Stimulated activated CD4-positive, alpha-beta T cell treated with anti-CD3 and anti-CD28 coated beads, Interleukin-15, amount 100 ng/mL, for 1 hour (primary cell): ENCODE results near the gene GRM5.
"Not testable (repeated sequence)": the region's sequence is repeated elsewhere in the genome, so short reads cannot be mapped to it uniquely, and the experiment has no call there.

Source experiments
- DNase-seq, 2 donors: peaks; one replicate each; pipeline ENCODE4 v3.0.0-alpha.2; 2020; ENCODE audit warnings: low read depth in 1 of 2, low spot score in 1 of 2

GRM5 gene

GRCh38 chr11:88544656-88545280 is 521.0 kb downstream of the GRM5 start:
- DNase-seq = no peak

GRCh38 chr11:88543902-88544655 is 521.7 kb downstream of the GRM5 start:
- DNase-seq = peak; percentile 45 to 55

DNA sequence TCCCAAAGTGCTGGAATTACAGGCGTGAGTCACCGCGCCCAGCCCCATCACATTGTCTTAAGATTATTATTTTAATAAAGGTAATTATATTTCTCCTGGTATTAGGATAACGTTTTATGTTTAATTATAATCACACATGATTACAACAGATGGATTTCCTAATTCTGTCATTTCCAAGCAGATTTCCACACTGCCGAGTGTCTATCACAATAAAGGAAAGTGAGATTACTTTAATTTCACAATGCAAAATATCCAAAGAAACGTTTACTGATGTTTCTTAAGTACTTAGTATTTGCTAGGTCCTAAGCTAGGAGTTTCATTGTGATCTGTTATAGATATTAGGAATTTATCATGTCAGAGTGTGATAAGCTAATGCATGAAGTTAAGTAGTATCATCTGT is 524.8 kb downstream of the GRM5 start:
- no peak for DNase-seq

- no peak for DNase-seq
Observed at GRCh38 chr11:88538098-88538497, 527.7 kb downstream of the GRM5 start.

DNA sequence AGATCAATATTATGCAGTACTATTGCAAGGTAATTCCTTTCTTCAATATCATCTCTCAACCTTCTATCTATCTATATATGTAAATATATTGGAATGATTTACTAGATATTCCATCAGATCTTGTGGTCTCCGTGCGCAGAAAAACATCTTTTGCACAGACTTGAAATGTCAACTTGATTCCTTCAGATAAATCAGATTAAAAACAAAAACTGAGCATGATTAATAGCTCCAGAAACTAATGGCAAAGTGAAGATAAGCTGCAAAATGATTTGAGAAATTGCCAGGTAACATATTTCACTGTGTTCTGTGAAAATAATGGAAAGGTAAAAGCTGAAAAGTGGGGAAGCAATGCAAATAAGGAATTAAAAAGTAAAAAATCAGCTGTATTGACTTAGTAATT is 528.2 kb downstream of the GRM5 start:
- DNase-seq = no peak

- no peak for DNase-seq
Observed at GRCh38 chr11:88536616-88537265, 529.0 kb downstream of the GRM5 start.

DNA sequence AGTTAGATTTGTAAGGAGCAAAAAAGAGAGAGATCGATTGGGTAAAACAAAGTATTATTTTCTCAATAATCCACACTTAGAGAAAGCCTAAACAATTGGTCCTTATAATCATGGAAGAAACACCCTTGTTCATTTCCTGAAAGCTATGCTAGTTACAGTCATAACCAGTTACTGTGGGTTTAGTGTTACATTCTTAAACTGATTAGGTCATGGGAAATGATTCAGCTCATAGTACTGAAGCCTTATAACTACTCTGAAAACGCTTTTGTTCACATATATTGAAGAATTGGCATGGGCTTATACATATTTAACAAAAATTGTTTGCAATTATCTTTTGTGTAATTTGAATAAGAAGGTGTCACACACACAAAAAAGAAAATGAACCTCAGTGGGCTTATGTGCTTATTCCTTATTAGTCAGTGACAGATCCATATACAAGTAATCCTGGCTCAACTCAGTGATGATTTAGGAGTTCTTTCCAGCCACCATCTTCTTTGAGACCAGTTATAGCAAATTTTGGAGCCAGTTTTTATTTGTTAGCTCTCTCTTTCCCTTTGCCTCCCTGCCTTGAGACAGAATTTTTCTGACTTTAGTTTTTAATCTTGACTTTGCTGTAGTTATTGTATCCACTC is 529.8 kb downstream of the GRM5 start:
- no peak for DNase-seq

DNA sequence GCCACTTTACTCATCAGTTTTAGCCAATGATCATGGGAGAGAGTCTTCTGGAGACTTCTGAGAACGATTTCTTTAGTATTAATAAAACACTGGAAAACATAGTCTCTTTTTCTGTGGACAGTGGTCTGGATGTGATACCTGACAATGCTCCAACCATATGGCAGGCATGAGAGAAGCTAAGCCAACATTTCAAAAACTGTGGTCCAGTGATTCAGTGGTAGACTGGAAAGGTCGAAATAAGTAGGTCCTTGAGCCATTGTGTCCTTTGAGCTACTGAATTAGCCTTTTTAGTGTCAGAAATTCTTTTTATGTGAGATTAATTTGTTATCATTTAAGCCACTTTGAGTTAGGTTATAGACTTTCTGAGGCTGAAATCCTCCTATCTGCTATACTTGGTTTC is 530.5 kb downstream of the GRM5 start:
- no peak for DNase-seq

DNA sequence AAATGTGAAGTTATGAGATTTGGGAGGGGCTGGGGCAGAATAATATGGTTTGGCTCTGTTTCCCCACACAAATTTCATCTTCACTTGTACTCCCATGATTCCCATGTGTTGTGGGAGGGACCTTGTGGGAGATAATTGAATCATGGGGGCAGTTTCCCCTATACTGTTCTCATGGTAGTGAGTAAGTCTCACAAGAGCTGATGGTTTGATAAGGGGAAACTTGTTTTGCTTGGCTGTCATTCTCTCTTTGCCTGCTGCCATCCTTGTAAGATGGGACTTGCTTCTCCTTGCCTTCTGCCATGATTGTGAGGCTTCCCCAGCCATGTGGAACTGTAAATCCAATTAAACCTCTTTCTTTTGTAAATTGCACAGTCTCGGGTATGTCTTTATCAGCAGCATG is 531.1 kb downstream of the GRM5 start:
- not testable (repeated sequence) for DNase-seq

- DNase-seq = no peak
Observed at GRCh38 chr11:88534185-88534584, 531.6 kb downstream of the GRM5 start.

DNA sequence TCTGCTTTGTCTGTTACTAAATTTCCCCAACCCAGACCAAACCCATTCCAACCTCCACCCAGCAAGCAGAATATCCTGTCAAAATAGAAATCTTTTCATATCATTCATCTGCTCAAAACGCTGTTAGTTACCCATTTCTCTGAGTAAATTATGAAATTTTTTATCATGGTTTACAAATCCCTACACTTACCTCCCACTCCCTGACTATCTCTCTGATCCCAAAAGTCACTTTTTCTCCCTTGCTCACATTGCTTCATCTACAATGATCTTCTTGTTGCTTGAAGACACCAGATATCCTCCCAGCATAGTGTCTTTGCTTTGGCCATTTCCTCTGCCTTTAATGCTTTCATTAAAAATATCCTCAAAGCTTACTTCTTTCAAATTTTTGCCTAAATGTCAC is 532.8 kb downstream of the GRM5 start:
- DNase-seq = no peak

DNA sequence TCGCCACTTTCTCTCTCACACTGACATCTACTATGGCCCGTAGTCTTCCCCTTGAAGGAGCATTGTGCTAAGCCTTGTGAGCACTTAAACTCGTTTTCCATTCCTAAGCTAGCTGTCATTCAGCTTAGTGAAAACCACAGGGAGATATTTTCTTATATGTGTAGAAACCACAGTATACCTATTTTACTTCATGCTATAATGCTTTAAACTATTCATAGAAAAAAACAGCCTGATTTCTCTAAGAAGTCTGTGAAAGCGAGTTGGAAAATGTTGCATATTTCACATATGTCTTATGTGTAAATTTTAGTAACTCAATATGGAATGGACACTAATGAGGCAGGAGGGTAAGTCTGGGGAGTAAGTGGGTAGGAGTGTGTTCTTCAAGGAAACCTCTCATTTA is 534.0 kb downstream of the GRM5 start:
- DNase-seq = no peak

DNA sequence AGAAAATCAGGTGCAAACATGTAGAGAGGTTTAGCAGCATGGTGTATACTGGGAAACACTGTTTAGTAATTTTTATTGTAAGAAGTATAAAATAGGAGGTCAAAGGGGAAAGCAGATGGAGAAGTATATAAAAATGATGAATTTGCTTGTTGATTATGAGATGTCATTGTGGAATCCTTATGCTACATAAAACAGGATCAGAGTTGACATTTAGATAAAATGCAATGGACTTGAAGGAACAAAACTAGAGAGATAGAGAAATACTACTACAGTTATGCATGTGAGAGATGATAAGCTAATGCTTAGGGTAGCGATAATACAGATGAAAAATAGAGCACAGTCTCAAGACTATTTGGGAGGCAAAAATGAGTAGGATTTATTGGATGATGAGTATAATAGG is 536.4 kb downstream of the GRM5 start:
- no peak for DNase-seq

DNA sequence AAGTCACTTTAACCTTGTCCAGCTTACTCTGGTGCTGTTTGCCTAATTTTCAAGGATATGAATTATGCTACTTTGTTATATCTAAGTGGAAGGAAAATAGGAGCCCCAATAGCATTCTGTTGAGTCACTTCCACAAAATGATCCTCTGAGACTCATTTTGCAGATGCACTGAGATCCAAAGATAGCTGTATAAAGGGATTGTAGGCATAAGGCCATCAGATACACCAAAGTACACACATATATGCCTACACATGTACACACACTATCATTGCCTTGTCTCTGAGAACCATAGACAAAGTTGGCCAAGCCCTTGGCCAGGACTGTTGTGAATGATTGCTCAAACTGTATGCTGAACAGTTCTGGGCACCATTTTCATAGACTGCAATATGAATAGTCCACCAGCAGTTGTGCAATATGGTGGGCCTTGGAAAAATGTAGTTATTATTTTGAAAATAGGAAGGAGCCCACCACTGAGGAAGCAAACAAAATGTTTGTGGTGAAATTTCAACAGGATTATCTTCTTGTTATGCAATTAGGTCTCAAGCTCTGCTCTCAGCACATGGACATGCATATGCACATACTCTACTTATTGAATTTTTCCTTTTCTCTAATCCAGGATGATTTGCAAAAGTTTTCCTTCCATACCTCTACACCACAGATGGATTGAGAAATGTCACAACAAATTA is 542.3 kb downstream of the GRM5 start:
- DNase-seq = no peak

- DNase-seq = no peak
Observed at GRCh38 chr11:88522624-88523385, 543.0 kb downstream of the GRM5 start.

DNA sequence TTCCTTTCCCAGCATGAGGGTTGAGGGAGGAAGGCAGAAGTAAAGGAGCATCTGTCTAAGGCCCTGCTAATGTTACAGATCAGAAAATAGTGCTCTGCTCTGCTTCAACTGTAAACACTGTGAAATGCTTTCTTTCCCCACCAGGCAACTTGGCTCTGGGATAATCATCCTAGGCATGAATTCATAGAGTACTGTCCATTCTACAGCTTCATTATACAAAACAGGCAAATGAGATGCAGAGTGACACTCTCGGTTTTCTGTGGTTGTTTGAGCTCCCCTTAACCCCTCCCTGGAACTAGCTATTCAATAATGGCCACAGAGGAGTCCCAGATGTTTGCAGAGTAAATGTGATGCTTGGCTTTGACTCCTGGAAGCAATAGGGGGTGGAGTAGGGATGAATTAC is 544.0 kb downstream of the GRM5 start:
- no peak for DNase-seq

- DNase-seq = no peak
Observed at GRCh38 chr11:88521399-88521798, 544.4 kb downstream of the GRM5 start.

GRCh38 chr11:88520391-88520790 is 545.4 kb downstream of the GRM5 start:
- no peak for DNase-seq

DNA sequence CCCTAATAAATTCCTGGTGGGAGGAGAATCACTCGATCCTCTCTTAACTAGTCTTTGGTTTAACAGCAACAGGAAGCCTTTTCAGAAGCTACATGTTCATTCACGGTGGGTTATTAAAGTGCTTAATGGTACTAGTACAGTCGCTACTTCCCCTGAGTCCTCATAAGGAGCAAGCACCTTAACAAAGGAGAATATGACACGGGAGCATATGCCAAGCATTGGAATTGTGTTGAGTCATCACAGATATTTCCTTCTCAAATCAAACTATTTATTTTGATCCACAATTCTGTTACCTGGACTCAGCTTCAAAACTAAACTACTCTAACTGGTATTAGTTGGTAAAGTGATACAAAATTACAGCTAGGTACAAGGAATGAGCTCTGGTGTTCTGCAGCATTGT is 550.8 kb downstream of the GRM5 start:
- no peak for DNase-seq

DNA sequence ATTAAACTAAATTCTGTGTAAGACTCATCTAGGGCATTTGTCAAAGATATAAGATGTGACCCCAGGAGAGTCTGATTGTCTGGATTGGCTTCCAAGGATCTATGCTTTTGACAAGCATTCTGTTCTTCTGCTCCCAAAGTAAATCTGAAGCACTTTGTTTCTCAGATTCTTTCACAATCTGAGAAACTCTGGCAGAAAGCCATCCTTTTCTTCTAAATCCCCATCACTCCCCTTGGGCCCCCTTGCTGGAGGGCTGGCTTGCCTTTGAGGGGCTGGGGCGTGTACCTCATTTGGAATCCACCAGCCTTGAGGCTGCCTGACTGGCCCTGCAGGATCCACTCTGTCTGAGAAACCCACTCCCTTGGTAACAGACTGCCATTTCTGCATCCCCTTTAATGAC is 554.8 kb downstream of the GRM5 start:
- DNase-seq = no peak
